Measurements from ENCODE around the gene ATF4.

ATF4 gene

DNA sequence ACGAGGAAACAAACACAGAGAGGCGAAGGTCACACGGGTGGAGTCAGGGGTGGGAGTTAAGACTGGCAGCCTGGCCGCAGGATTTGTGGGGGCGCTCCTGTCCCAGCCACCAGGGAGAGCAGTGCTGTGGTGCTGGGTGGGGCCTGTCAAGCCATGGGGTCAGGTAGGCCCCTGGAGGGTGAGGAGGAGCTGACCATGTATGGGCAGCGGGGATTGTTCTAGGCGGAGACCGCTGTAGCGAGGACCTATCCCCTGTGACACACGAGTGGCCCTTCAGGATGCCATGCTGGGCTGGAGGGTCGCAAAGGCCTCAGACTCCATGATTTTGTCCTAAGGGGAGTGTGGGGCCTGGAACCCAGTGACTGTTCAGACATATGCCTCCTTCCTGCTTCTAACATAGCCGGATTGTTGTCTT, 13.7 kb downstream of the ATF4 start:
- peak overlapping the region; percentile 27 for H3K27ac ChIP-seq

DNA sequence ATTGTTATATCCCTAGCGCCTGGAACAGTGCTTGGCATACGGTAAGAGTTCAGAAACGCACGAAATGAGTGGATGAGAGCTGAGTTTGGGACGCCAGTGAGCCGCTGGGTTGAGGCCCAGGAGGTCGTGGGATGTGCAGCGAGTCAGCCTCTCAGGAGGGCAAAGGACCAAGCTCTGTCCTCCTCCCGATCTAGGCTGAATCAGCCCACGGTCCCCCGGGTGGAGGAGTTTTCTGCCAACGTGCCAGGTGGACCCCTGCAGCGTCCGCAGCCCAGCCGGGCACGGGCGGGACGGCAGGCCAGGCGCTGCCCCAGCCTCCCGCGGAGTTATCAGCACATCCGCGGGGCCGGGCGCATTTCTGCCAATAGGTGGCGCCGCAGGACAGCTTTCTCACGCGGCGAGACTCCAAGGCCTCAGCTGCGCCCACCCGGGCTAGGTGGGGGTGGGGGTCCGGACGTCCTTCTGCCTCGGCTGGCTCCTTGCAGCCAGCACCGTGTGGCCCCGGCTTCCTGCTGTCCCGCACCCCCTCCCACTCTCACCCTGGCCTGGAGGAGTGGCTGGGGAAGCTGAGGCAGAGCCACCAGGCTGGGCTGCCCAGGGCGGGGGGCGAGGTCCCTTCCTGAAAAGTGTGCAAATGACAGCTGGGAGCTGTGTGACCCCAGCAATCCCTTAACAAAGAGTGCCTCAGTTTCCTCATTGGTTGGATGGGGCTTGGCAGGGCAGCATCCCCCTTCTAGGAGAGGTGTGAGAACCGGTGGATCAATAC, 14.4 kb downstream of the ATF4 start:
- TF ChIP-seq ZFX (IDR thresholded peaks at IDR 0.05): peak; percentile 34; the same call in 1 of the 2 replicates
- TF ChIP-seq, protein P1, sequence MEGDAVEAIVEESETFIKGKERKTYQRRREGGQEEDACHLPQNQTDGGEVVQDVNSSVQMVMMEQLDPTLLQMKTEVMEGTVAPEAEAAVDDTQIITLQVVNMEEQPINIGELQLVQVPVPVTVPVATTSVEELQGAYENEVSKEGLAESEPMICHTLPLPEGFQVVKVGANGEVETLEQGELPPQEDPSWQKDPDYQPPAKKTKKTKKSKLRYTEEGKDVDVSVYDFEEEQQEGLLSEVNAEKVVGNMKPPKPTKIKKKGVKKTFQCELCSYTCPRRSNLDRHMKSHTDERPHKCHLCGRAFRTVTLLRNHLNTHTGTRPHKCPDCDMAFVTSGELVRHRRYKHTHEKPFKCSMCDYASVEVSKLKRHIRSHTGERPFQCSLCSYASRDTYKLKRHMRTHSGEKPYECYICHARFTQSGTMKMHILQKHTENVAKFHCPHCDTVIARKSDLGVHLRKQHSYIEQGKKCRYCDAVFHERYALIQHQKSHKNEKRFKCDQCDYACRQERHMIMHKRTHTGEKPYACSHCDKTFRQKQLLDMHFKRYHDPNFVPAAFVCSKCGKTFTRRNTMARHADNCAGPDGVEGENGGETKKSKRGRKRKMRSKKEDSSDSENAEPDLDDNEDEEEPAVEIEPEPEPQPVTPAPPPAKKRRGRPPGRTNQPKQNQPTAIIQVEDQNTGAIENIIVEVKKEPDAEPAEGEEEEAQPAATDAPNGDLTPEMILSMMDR (conservative IDR thresholded peaks at IDR 0.05): peak; percentile 99
- H3K27ac ChIP-seq: peak overlapping the region; percentile 27

More for the DNA sequence above, 13.7 kb downstream of the ATF4 start:
- TF ChIP-seq, protein P1 (conservative IDR thresholded peaks at IDR 0.05): no peak
- TF ChIP-seq ZFX (IDR thresholded peaks at IDR 0.05): no peak

DNA sequence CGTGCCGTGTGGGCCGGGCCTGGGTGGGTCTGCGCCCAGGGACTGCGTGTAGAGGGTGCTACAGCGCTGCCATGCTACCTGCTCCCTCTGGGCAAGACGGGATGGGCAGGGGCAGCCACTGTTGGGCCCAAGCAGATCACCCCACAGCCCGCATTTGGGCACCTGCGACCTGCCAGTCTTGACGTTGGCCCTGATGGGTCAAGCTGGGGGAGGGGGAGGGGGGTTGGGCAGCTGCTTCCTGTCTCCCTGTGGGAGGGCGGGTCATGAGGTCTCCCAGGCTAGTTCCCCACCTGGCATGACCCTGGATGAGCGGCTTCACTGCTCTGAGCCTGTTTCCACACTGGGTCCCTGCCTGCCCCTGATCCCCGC, 15.0 kb downstream of the ATF4 start:
- no peak for TF ChIP-seq ZFX (IDR thresholded peaks at IDR 0.05)
- TF ChIP-seq, protein P1 (conservative IDR thresholded peaks at IDR 0.05): no peak
- no peak overlapping the region for H3K27ac ChIP-seq

DNA sequence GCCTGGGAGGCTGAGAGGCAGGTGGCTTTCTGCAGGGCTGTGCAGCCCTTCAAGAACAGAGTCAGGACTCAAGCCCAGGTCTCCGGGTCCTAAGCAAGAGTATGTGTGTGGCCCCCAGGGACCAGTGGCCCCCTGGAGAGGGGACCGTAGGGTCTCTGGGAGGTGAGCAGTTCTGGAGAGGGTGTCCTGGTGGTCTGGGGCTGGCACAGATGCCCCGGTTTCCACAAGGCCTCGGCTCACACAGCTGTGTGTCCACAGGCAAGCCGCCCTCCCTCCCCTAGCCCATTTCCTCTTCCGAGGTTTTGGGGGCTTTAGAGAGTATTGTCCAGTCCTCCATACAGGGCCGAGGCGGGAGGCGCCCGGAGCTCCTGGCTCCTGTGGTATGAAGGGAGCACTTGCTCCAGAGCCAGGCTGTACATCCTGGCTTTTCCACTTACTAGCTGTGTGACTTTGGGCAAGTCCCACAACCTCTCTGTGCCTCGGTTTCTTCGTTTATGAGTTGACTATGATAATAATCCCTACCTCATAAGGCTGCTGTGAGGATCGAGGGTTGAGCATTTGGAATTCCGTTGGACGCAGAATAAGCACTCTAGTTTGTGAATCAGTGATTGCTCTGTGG, 15.6 kb downstream of the ATF4 start:
- H3K27ac ChIP-seq: no peak overlapping the region

DNA sequence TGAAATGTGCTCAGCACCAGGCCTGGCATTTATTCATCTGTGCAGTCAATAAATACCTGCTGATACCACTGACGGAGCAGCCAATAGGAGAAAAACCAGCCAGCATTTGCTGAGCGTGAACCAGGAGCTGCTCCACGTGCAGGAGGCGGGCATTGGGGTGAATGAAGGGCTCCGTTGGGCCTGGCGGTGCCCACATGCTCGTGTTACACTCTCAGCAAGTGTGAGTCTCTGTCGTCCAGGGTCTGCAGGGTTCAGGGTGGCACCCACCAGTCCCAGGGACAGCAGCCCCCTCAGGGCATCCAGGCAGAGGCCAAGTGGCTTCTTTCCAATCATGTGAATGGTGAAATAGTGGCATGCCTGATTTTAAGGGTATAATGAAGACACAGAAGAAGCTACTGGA, 16.3 kb downstream of the ATF4 start:
- H3K27ac ChIP-seq: no peak overlapping the region
- TF ChIP-seq ZFX (IDR thresholded peaks at IDR 0.05): no peak
- TF ChIP-seq, protein P1 (conservative IDR thresholded peaks at IDR 0.05): no peak

More for the DNA sequence above, 15.6 kb downstream of the ATF4 start:
- TF ChIP-seq, protein P1 (conservative IDR thresholded peaks at IDR 0.05): no peak
- TF ChIP-seq ZFX (IDR thresholded peaks at IDR 0.05): no peak

DNA sequence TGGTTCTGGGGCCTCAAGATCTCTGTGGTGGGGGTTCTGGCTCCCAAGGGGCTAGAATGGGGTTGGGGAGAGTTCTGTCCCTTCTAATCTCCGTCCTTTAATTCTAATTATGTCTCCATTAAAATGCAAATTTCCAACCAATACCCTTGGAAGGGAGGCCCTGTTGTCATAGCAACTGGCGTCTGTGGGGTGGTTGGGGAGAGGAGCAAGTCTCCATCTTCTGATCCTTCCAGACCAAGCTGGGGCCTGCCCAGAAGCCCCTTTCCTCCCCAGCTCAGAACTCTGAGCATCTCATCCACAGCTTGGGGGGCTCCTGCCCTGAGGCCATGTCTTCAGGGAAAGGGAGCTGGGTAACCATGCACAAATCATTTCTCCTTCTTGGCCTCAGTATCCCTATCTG, 17.6 kb downstream of the ATF4 start:
- no peak for TF ChIP-seq ZFX (IDR thresholded peaks at IDR 0.05)
- TF ChIP-seq, protein P1 (conservative IDR thresholded peaks at IDR 0.05): no peak
- H3K27ac ChIP-seq: no peak overlapping the region

DNA sequence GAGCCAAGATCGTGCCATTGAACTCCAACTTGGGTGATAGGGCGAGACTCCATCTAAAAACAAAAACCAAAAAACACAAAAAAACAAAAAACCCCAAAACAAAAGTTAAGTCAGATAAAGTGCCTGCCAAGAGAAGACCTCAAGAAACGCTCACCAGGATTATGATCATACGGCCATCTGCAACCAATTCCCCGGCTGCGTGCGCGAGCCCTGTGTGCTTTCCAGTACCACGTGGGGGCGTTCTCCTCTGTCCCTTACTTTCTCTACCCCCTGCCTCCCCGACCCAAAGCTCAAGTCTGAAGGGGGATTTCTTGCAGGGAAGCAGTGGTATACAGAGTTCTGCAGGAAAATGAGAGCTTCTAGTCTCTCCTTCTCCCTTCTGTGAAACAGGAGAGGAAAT, 22.7 kb downstream of the ATF4 start:
- TF ChIP-seq, protein P1 (conservative IDR thresholded peaks at IDR 0.05): no peak
- TF ChIP-seq ZFX (IDR thresholded peaks at IDR 0.05): no peak

More for the DNA sequence above, 22.7 kb downstream of the ATF4 start:
- no peak overlapping the region for H3K27ac ChIP-seq
